GM10248 (cell line): Measurements from ENCODE around the gene MAN2B2.
A peak's percentile ranks its signal among the peaks of the same experiment; 100 is the strongest.

ENCODE experiments used
- CTCF ChIA-PET: fragments of 300-600 bp; sonication (Branson Sonifier 250); formaldehyde crosslinking; extraction: SDS; loops from one replicate; lab custom pipeline; 2021; ENCODE audit warnings: antibody characterized with exemption; lab: Yijun Ruan, JAX
- POLR2A ChIA-PET: fragments of 350-650 bp; sonication (Branson Sonifier 250); formaldehyde crosslinking; extraction: SDS; loops from one replicate; lab custom pipeline; 2020; ENCODE audit warnings: antibody characterized with exemption; lab: Yijun Ruan, JAX
- DNase-seq: peaks from one replicate; pipeline ENCODE4 v3.0.0; 2012; ENCODE audit errors: extremely low spot score
- CTCF ChIP-seq: IDR thresholded peaks from 2 replicates; pipeline ENCODE4 v1.5.1; 2012; ENCODE audit warnings: mild to moderate bottlenecking, low read depth; ENCODE audit errors: extremely low read depth, missing control alignments, control extremely low read depth

Gene MAN2B2

GRCh38 chr4:6571608-6572007 lies 3.4 kb upstream of the MAN2B2 start:
- no peak for DNase-seq
- no peak for TF ChIP-seq CTCF
- ChIA-PET CTCF (no interaction called here), POLR2A (no interaction called here)

GRCh38 chr4:6573551-6573950 lies 1.4 kb upstream of the MAN2B2 start:
- DNase-seq = no peak
- ChIA-PET CTCF (interaction anchor here (3.1 kb wide), 1 partner anchor 27 kb away, joined by 19 read pairs; no protein-coding TSS in a partner anchor), POLR2A (no interaction called here)
- no peak for TF ChIP-seq CTCF

GRCh38 chr4:6573986-6574746 lies 823 bp upstream of the MAN2B2 start:
- no peak for DNase-seq
- TF ChIP-seq CTCF = peak; percentile 20
- ChIA-PET POLR2A (no interaction called here), CTCF (interaction anchor here (0.9 to 3.1 kb wide), 5 partner anchors 15 to 323 kb away, joined by 3 to 19 read pairs (median 4); no protein-coding TSS in a partner anchor)

DNA sequence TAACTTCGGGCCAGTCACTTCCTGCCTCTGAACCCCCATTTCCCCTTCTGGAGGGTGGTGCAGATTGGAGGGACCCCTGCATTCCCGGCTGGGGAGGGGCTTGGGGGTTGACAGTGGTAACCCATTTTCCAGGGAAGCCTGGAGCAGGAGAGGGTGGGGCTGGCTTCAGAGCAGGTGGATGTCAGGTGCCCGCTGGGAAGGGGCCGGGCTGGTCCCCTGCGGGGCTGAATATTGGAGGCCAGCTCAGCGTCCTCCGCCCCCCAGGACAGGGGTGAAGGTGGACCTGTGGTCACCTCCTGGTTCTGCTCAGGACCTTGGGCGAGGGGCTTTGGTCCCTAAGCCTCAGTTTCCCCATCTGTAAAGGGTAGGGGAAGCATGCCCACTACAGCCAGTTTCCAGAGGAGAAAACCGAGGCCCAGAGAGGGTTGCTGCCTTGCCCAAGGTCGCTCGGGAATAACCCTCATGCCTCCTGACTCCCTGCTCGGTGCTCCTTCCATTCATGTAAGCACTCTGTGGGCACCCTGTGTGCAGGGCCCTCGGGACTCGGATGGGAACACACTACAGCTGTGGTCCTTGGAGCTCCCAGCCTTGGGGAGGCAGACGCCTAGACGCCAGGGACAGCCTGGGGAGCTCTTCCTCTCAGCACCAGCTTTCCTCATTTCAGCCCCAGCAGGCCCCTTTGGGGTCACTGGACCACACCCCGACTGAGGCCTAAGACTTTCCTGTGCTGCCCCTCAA lies 683 bp downstream of the MAN2B2 start:
- CTCF ChIA-PET = interaction anchor here (1.3 to 3.1 kb wide), 5 partner anchors 15 to 495 kb away, joined by 3 to 19 read pairs (median 4); no protein-coding TSS in a partner anchor
- TF ChIP-seq CTCF = no peak
- DNase-seq = no peak
- POLR2A ChIA-PET = no interaction called here

- POLR2A ChIA-PET = no interaction called here
- TF ChIP-seq CTCF = no peak
- CTCF ChIA-PET = interaction anchor here (1.6 to 1.9 kb wide), 2 partner anchors 14 to 494 kb away, joined by 4 to 5 read pairs; no protein-coding TSS in a partner anchor
- no peak for DNase-seq
These were observed 1.5 kb downstream of the MAN2B2 start for GRCh38 chr4:6576512-6576911.

DNA sequence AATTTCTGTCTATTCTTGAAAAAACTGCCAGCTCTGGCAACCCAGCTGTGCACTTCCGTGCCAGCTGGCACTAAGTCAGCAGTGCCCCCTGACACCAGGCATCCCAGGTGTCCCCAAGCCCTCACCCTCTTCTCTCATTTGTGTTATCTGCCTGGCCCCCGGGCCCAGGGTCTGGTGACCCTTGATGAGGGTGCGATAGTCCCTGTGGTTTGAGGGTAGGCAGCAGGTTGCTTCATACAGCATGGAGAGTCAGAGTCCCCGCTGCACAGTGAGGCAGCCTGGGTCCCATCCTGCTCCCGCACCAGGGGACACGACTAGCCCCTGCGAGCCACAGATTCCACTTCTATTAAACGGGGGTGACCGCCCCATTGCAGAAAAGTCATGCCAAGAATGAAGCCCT lies 1.9 kb downstream of the MAN2B2 start:
- no peak for TF ChIP-seq CTCF
- no peak for DNase-seq
- POLR2A ChIA-PET = no interaction called here
- CTCF ChIA-PET = interaction anchor here (1.6 to 1.9 kb wide), 2 partner anchors 14 to 494 kb away, joined by 4 to 5 read pairs; no protein-coding TSS in a partner anchor
